ENCODE results near the gene DLGAP1.
"Not testable (repeated sequence)": the region's sequence is repeated elsewhere in the genome, so short reads cannot be mapped to it uniquely, and the experiment has no call there.

The DLGAP1 gene

GRCh38 chr18:4293337-4293736, 161.8 kb downstream of the DLGAP1 start:
- Histone ChIP-seq H3K4me3 (ENCODE audit: control insufficient read depth in 1 of 7, extremely low read depth in 1 of 7, insufficient read depth in 4 of 7, low read depth in 2 of 7, low read length in 6 of 7) (no peak overlapping the region), H3K27me3 (replicated peaks in 2 of 5; ENCODE audit: control insufficient read depth in 4 of 5, insufficient read depth in 5 of 5, low read length in 4 of 5) (no peaks in the 10 kb centered on the region), H3K36me3 (ENCODE audit: control insufficient read depth in 4 of 4, insufficient read depth in 4 of 4, low read length in 3 of 4) (no peaks in the 10 kb centered on the region), H3K9me3 (ENCODE audit: control extremely low read depth in 1 of 5, control insufficient read depth in 4 of 5, insufficient read depth in 2 of 5, low read depth in 1 of 5, low read length in 4 of 5) (no peaks in the 10 kb centered on the region), H3K4me1 (ENCODE audit: control extremely low read depth in 1 of 4, control insufficient read depth in 4 of 4, insufficient read depth in 4 of 4, low read length in 3 of 4) (no peaks in the 10 kb centered on the region), H3K27ac (ENCODE audit: insufficient read depth in 1 of 2, low read depth in 1 of 2, low read length in 2 of 2, poor library complexity in 1 of 2, severe bottlenecking in 2 of 2) (no peak overlapping the region)
- WGBS (ENCODE audit: insufficient coverage): no CpG with 5 or more reads among the region's 1 CpG
- no peak for DNase-seq
- POLR2A ChIA-PET: no interaction called here
- CTCF ChIA-PET: no interaction called here

- ChIA-PET CTCF (no interaction called here), POLR2A (no interaction called here)
- no peaks in the 10 kb centered on the region for H3K27me3 ChIP-seq (replicated peaks in 2 of 5; ENCODE audit: control insufficient read depth in 4 of 5, insufficient read depth in 5 of 5, low read length in 4 of 5)
- H3K9me3 ChIP-seq (ENCODE audit: control extremely low read depth in 1 of 5, control insufficient read depth in 4 of 5, insufficient read depth in 2 of 5, low read depth in 1 of 5, low read length in 4 of 5): no peaks in the 10 kb centered on the region
- DNase-seq: no peak
- no peak overlapping the region for H3K4me3 ChIP-seq (ENCODE audit: control insufficient read depth in 1 of 7, extremely low read depth in 1 of 7, insufficient read depth in 4 of 7, low read depth in 2 of 7, low read length in 6 of 7)
- no peaks in the 10 kb centered on the region for H3K36me3 ChIP-seq (ENCODE audit: control insufficient read depth in 4 of 4, insufficient read depth in 4 of 4, low read length in 3 of 4)
- no peak overlapping the region for H3K27ac ChIP-seq (ENCODE audit: insufficient read depth in 1 of 2, low read depth in 1 of 2, low read length in 2 of 2, poor library complexity in 1 of 2, severe bottlenecking in 2 of 2)
- WGBS (ENCODE audit: insufficient coverage): 89% methylated on average over 2 of the region's 2 CpGs
- no peaks in the 10 kb centered on the region for H3K4me1 ChIP-seq (ENCODE audit: control extremely low read depth in 1 of 4, control insufficient read depth in 4 of 4, insufficient read depth in 4 of 4, low read length in 3 of 4)
These were observed 162.4 kb downstream of the DLGAP1 start for GRCh38 chr18:4292696-4293095.

- H3K27me3 ChIP-seq (replicated peaks in 2 of 5; ENCODE audit: control insufficient read depth in 4 of 5, insufficient read depth in 5 of 5, low read length in 4 of 5); DNase-seq; H3K36me3 ChIP-seq (ENCODE audit: control insufficient read depth in 4 of 4, insufficient read depth in 4 of 4, low read length in 3 of 4); H3K9me3 ChIP-seq (ENCODE audit: control extremely low read depth in 1 of 5, control insufficient read depth in 4 of 5, insufficient read depth in 2 of 5, low read depth in 1 of 5, low read length in 4 of 5); H3K4me1 ChIP-seq (ENCODE audit: control extremely low read depth in 1 of 4, control insufficient read depth in 4 of 4, insufficient read depth in 4 of 4, low read length in 3 of 4); POLR2A ChIA-PET; H3K27ac ChIP-seq (ENCODE audit: insufficient read depth in 1 of 2, low read depth in 1 of 2, low read length in 2 of 2, poor library complexity in 1 of 2, severe bottlenecking in 2 of 2); H3K4me3 ChIP-seq (ENCODE audit: control insufficient read depth in 1 of 7, extremely low read depth in 1 of 7, insufficient read depth in 4 of 7, low read depth in 2 of 7, low read length in 6 of 7); CTCF ChIA-PET: not testable (repeated sequence)
- 97% methylated on average over 3 of the region's 3 CpGs for WGBS (ENCODE audit: insufficient coverage)
These were observed 167.8 kb downstream of the DLGAP1 start for GRCh38 chr18:4287340-4287739.

DNA sequence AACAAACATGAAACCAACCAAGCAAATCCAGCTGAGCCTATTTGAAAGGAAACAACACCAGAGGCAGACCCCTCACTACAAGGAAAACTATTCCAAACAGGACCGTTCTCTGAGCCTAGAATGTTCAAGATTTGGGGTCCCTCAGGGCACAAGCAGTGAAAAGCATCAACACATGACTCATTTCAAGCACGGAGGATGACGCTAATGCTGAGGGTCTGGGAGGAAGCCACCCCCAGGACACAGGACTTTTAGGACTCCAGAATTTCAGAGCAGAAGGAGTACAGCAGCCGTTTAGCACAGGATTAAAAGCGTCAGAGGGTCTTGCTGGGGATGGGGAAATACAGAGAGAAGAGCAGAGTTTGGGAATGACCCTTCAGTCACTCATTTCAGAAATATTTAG, 168.9 kb downstream of the DLGAP1 start:
- H3K4me3 ChIP-seq (ENCODE audit: control insufficient read depth in 1 of 7, extremely low read depth in 1 of 7, insufficient read depth in 4 of 7, low read depth in 2 of 7, low read length in 6 of 7): no peak overlapping the region
- ChIA-PET POLR2A (no interaction called here), CTCF (no interaction called here)
- no peak overlapping the region for H3K27ac ChIP-seq (ENCODE audit: insufficient read depth in 1 of 2, low read depth in 1 of 2, low read length in 2 of 2, poor library complexity in 1 of 2, severe bottlenecking in 2 of 2)
- no peaks in the 10 kb centered on the region for H3K36me3 ChIP-seq (ENCODE audit: control insufficient read depth in 4 of 4, insufficient read depth in 4 of 4, low read length in 3 of 4)
- WGBS (ENCODE audit: insufficient coverage): 97% methylated on average over 5 of the region's 5 CpGs
- H3K4me1 ChIP-seq (ENCODE audit: control extremely low read depth in 1 of 4, control insufficient read depth in 4 of 4, insufficient read depth in 4 of 4, low read length in 3 of 4): no peaks in the 10 kb centered on the region
- no peaks in the 10 kb centered on the region for H3K9me3 ChIP-seq (ENCODE audit: control extremely low read depth in 1 of 5, control insufficient read depth in 4 of 5, insufficient read depth in 2 of 5, low read depth in 1 of 5, low read length in 4 of 5)
- no peaks in the 10 kb centered on the region for H3K27me3 ChIP-seq (replicated peaks in 2 of 5; ENCODE audit: control insufficient read depth in 4 of 5, insufficient read depth in 5 of 5, low read length in 4 of 5)
- DNase-seq: no peak

GRCh38 chr18:4285525-4285924, 169.6 kb downstream of the DLGAP1 start:
- no peak overlapping the region for H3K4me3 ChIP-seq (ENCODE audit: control insufficient read depth in 1 of 7, extremely low read depth in 1 of 7, insufficient read depth in 4 of 7, low read depth in 2 of 7, low read length in 6 of 7)
- ChIA-PET CTCF (no interaction called here), POLR2A (no interaction called here)
- 100% methylated on average over 3 of the region's 3 CpGs for WGBS (ENCODE audit: insufficient coverage)
- H3K9me3 ChIP-seq (ENCODE audit: control extremely low read depth in 1 of 5, control insufficient read depth in 4 of 5, insufficient read depth in 2 of 5, low read depth in 1 of 5, low read length in 4 of 5): no peaks in the 10 kb centered on the region
- H3K27ac ChIP-seq (ENCODE audit: insufficient read depth in 1 of 2, low read depth in 1 of 2, low read length in 2 of 2, poor library complexity in 1 of 2, severe bottlenecking in 2 of 2): no peak overlapping the region
- no peaks in the 10 kb centered on the region for H3K27me3 ChIP-seq (replicated peaks in 2 of 5; ENCODE audit: control insufficient read depth in 4 of 5, insufficient read depth in 5 of 5, low read length in 4 of 5)
- no peak for DNase-seq
- H3K36me3 ChIP-seq (ENCODE audit: control insufficient read depth in 4 of 4, insufficient read depth in 4 of 4, low read length in 3 of 4): no peaks in the 10 kb centered on the region
- no peaks in the 10 kb centered on the region for H3K4me1 ChIP-seq (ENCODE audit: control extremely low read depth in 1 of 4, control insufficient read depth in 4 of 4, insufficient read depth in 4 of 4, low read length in 3 of 4)

DNA sequence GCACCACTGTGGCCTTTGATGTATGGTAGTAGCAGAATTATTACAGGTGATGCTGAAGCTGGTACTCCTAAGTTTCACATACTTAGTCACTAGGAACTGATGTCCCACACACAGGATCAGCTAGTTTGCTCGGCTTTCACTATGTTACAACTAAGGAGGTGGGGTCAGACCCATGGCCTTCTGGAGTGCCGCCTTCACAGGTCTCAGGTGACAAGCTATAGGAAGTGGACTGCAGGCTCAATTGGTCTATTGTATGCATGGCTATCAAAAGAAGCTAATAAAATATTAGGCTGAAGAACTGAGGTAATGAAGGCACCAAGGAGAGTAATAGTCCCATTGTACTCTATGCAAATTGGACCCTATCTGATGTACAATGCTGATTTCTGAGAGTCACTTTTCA, 170.6 kb downstream of the DLGAP1 start:
- no peaks in the 10 kb centered on the region for H3K9me3 ChIP-seq (ENCODE audit: control extremely low read depth in 1 of 5, control insufficient read depth in 4 of 5, insufficient read depth in 2 of 5, low read depth in 1 of 5, low read length in 4 of 5)
- WGBS (ENCODE audit: insufficient coverage): 70% methylated on average over 2 of the region's 2 CpGs
- no peak for DNase-seq
- H3K36me3 ChIP-seq (ENCODE audit: control insufficient read depth in 4 of 4, insufficient read depth in 4 of 4, low read length in 3 of 4): no peaks in the 10 kb centered on the region
- ChIA-PET POLR2A (no interaction called here), CTCF (no interaction called here)
- H3K4me1 ChIP-seq (ENCODE audit: control extremely low read depth in 1 of 4, control insufficient read depth in 4 of 4, insufficient read depth in 4 of 4, low read length in 3 of 4): no peaks in the 10 kb centered on the region
- H3K27ac ChIP-seq (ENCODE audit: insufficient read depth in 1 of 2, low read depth in 1 of 2, low read length in 2 of 2, poor library complexity in 1 of 2, severe bottlenecking in 2 of 2): no peak overlapping the region
- no peak overlapping the region for H3K4me3 ChIP-seq (ENCODE audit: control insufficient read depth in 1 of 7, extremely low read depth in 1 of 7, insufficient read depth in 4 of 7, low read depth in 2 of 7, low read length in 6 of 7)
- no peaks in the 10 kb centered on the region for H3K27me3 ChIP-seq (replicated peaks in 2 of 5; ENCODE audit: control insufficient read depth in 4 of 5, insufficient read depth in 5 of 5, low read length in 4 of 5)

DNA sequence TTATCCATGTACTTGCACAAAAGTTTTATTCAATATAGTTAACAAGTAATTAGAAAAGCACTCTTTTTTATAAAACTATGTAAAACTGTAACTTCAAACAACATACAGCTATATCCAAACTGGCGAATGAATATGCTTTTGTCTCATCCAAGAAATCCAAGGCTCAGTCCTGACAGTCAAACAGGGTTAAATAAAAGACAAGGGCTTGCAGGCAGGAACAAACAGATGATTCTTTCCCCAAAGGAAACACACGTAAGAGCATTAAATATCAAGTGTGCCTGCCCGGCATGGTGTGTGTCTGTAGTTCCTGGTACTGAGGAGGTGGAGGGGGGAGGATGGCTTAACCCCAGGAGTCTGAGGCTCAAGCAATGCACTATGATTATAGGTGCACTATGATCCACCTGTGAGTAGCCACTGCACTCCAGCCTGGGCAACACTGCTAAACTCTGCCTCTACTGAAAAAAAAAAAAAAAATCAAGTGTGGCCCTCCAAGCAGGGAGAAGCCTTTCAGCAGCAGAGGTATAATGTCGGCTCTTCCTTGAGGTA, 171.3 kb downstream of the DLGAP1 start:
- no peaks in the 10 kb centered on the region for H3K36me3 ChIP-seq (ENCODE audit: control insufficient read depth in 4 of 4, insufficient read depth in 4 of 4, low read length in 3 of 4)
- DNase-seq: no peak
- 70% methylated on average over 4 of the region's 4 CpGs for WGBS (ENCODE audit: insufficient coverage)
- no peaks in the 10 kb centered on the region for H3K9me3 ChIP-seq (ENCODE audit: control extremely low read depth in 1 of 5, control insufficient read depth in 4 of 5, insufficient read depth in 2 of 5, low read depth in 1 of 5, low read length in 4 of 5)
- no peaks in the 10 kb centered on the region for H3K4me1 ChIP-seq (ENCODE audit: control extremely low read depth in 1 of 4, control insufficient read depth in 4 of 4, insufficient read depth in 4 of 4, low read length in 3 of 4)
- no peak overlapping the region for H3K4me3 ChIP-seq (ENCODE audit: control insufficient read depth in 1 of 7, extremely low read depth in 1 of 7, insufficient read depth in 4 of 7, low read depth in 2 of 7, low read length in 6 of 7)
- no peaks in the 10 kb centered on the region for H3K27me3 ChIP-seq (replicated peaks in 2 of 5; ENCODE audit: control insufficient read depth in 4 of 5, insufficient read depth in 5 of 5, low read length in 4 of 5)
- H3K27ac ChIP-seq (ENCODE audit: insufficient read depth in 1 of 2, low read depth in 1 of 2, low read length in 2 of 2, poor library complexity in 1 of 2, severe bottlenecking in 2 of 2): no peak overlapping the region
- ChIA-PET CTCF (no interaction called here), POLR2A (no interaction called here)
